ENCODE measurements around the gene SLC35F1.

Gene SLC35F1

DNA sequence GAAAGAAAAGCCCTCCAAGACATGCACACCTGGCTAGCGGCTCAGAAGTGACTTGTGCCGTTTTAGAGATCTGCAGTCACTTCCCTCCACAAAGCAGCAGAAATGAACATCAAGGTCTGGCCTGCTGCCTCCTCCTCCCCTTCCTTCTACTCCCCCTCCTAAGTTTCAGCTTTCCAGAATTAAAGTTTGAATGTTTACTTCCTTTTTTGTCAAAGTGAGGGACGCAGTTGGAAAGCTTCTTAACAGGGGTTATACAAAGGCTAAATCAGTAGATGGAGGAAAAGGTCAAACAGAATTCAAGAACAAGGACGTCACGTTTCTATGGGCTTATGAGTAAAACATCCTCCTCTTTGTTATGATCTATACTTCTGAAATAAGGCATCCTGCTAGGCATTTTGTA is 227.7 kb downstream of the SLC35F1 start:
- TF ChIP-seq, protein P1, sequence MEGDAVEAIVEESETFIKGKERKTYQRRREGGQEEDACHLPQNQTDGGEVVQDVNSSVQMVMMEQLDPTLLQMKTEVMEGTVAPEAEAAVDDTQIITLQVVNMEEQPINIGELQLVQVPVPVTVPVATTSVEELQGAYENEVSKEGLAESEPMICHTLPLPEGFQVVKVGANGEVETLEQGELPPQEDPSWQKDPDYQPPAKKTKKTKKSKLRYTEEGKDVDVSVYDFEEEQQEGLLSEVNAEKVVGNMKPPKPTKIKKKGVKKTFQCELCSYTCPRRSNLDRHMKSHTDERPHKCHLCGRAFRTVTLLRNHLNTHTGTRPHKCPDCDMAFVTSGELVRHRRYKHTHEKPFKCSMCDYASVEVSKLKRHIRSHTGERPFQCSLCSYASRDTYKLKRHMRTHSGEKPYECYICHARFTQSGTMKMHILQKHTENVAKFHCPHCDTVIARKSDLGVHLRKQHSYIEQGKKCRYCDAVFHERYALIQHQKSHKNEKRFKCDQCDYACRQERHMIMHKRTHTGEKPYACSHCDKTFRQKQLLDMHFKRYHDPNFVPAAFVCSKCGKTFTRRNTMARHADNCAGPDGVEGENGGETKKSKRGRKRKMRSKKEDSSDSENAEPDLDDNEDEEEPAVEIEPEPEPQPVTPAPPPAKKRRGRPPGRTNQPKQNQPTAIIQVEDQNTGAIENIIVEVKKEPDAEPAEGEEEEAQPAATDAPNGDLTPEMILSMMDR (IDR thresholded peaks at IDR 0.05; ENCODE audit: low read depth, low read length) = no peak
- Histone ChIP-seq H3K9me3 (no peaks in the 10 kb centered on the region), H3K36me3 (no peaks in the 10 kb centered on the region), H3K4me1 (no peaks in the 10 kb centered on the region; the same call in 1 of the 2 replicates), H3K4me3 (ENCODE audit: low read depth, low read length) (no peak overlapping the region), H3K27me3 (no peaks in the 10 kb centered on the region)
- no peak for DNase-seq

DNA sequence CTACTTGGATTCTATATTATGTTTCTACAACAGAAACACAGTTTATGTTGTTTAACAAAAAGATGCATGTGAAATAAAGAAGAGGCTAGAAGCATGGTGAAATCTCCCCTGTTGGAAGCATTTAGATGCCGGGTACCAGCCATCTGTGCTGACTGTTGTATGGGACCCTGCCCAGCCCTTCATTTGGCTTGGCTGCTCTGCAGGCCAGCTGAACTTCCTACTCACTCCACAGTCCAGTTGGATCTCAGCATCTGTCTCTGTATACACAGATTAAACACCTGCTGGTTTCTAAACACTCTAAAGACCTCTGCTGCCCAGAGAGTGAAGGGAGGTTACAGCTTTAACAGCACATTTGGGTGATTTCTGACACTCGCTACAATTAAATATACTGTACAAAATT is 228.3 kb downstream of the SLC35F1 start:
- DNase-seq = no peak
- no peaks in the 10 kb centered on the region for H3K27me3 ChIP-seq
- no peaks in the 10 kb centered on the region; the same call in 1 of the 2 replicates for H3K4me1 ChIP-seq
- no peaks in the 10 kb centered on the region for H3K36me3 ChIP-seq
- no peak overlapping the region for H3K4me3 ChIP-seq (ENCODE audit: low read depth, low read length)
- TF ChIP-seq, protein P1 (IDR thresholded peaks at IDR 0.05; ENCODE audit: low read depth, low read length) = no peak
- H3K9me3 ChIP-seq = no peaks in the 10 kb centered on the region

DNA sequence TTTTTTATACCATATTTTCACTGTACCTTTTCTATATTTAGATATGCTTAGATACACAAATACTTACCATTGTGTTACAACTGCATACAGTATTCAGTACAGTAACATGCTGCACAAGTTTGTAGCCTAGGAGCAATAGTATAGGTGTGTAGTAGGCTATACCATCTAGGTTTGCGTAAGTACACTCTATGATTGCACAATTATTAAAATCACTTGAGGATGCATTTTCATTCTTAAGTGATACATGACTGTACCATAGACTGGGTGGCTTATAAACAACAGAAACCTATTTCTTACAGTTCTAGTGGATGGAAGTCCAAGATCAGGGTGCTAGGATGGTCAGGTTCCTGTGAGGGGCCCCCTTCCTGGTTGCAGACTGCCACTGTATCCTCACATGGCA is 234.1 kb downstream of the SLC35F1 start:
- no peak for DNase-seq
- TF ChIP-seq, protein P1 (IDR thresholded peaks at IDR 0.05; ENCODE audit: low read depth, low read length) = no peak
- no peaks in the 10 kb centered on the region for H3K36me3 ChIP-seq
- no peaks in the 10 kb centered on the region for H3K27me3 ChIP-seq
- H3K4me1 ChIP-seq = no peaks in the 10 kb centered on the region
- H3K4me3 ChIP-seq (ENCODE audit: low read depth, low read length) = no peak overlapping the region
- no peaks in the 10 kb centered on the region for H3K9me3 ChIP-seq

DNA sequence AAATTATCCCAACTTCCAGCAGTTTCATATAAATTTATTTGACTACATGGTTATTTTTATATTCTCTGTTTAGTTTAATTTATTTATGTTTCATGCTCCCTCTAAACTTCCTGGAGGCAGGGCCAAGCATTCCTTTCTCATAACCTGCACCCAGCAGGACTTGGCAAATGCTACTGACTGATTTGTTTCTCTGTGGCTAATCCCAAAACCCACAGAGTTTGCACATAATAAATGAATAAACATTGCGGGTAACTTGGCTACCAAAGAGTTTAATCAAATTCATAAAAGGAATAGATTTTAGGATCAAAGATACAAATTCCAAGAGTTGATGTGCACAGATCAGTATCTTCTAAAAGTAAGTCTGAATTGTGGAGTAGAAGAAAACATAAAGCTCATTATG is 239.5 kb downstream of the SLC35F1 start:
- no peak overlapping the region for H3K4me3 ChIP-seq (ENCODE audit: low read depth, low read length)
- H3K36me3 ChIP-seq = no peaks in the 10 kb centered on the region
- no peaks in the 10 kb centered on the region for H3K9me3 ChIP-seq
- no peaks in the 10 kb centered on the region for H3K27me3 ChIP-seq
- H3K4me1 ChIP-seq = no peaks in the 10 kb centered on the region
- DNase-seq = no peak
- TF ChIP-seq, protein P1 (IDR thresholded peaks at IDR 0.05; ENCODE audit: low read depth, low read length) = no peak

DNA sequence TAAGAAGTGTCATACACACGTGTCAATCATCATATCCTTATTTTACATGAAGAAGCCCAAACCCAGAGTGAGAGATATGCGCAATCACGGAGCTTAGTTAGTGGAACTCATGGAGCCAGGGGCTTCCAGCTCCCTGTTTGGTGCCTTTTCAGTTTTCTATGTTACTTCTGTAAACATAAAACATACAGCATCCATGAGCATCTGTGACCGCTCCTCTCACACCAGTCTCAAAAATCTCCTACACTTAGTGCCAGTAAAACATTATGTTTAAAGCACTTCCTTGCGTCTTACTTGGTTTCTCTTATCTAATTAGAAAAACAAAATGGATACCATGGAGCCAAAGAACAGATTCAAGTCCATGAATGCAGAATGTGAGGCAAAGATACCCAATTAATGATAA is 240.4 kb downstream of the SLC35F1 start:
- TF ChIP-seq, protein P1 (IDR thresholded peaks at IDR 0.05; ENCODE audit: low read depth, low read length) = no peak
- H3K27me3 ChIP-seq = no peaks in the 10 kb centered on the region
- H3K4me3 ChIP-seq (ENCODE audit: low read depth, low read length) = no peak overlapping the region
- H3K9me3 ChIP-seq = no peaks in the 10 kb centered on the region
- DNase-seq = no peak
- H3K4me1 ChIP-seq = no peaks in the 10 kb centered on the region
- H3K36me3 ChIP-seq = no peaks in the 10 kb centered on the region

GRCh38 chr6:118148561-118148960 is 241.5 kb downstream of the SLC35F1 start:
- no peak for DNase-seq
- Histone ChIP-seq H3K36me3 (no peaks in the 10 kb centered on the region), H3K9me3 (no peaks in the 10 kb centered on the region), H3K4me1 (no peaks in the 10 kb centered on the region), H3K27me3 (no peaks in the 10 kb centered on the region), H3K4me3 (ENCODE audit: low read depth, low read length) (no peak overlapping the region)
- TF ChIP-seq, protein P1 (IDR thresholded peaks at IDR 0.05; ENCODE audit: low read depth, low read length) = no peak
